ENCODE data around the gene HPCAL1. TPM values are rescaled to one million over a fixed set of nuclear protein-coding genes. Genes with fewer than 3 reads are reported as not detected.
A peak's percentile ranks its signal among the peaks of the same experiment; 100 is the strongest.

HPCAL1 gene
- total RNA-seq, 1 donor from 2014 or later = 34.3 TPM

- DNase-seq = no peak
- intact Hi-C loops (cut with DNase I) = no loop called here
- ATAC-seq (ENCODE audit: poor library complexity) = no peak
These were observed 9.0 kb downstream of the HPCAL1 start for GRCh38 chr2:10311736-10312135.

- ATAC-seq (ENCODE audit: poor library complexity) (no peak), DNase-seq (no peak)
- intact Hi-C loops (cut with DNase I) = no loop called here
These were observed 9.8 kb downstream of the HPCAL1 start for GRCh38 chr2:10312437-10312957.

GRCh38 chr2:10316336-10316735 lies 13.6 kb downstream of the HPCAL1 start:
- intact Hi-C loops (cut with DNase I) = no loop called here
- DNase-seq (no peak), ATAC-seq (ENCODE audit: poor library complexity) (no peak)

GRCh38 chr2:10316860-10317259 lies 14.2 kb downstream of the HPCAL1 start:
- no peak for ATAC-seq (ENCODE audit: poor library complexity)
- intact Hi-C loops (cut with DNase I) = no loop called here
- DNase-seq = no peak

GRCh38 chr2:10317646-10318045 lies 14.9 kb downstream of the HPCAL1 start:
- intact Hi-C loops (cut with DNase I) = no loop called here
- DNase-seq = no peak
- ATAC-seq (ENCODE audit: poor library complexity) = no peak

- intact Hi-C loops (cut with DNase I) = no loop called here
- ATAC-seq (ENCODE audit: poor library complexity) = no peak
- DNase-seq = no peak
These were observed 15.6 kb downstream of the HPCAL1 start for GRCh38 chr2:10318345-10318744.

- ATAC-seq (ENCODE audit: poor library complexity) (no peak), DNase-seq (no peak)
- intact Hi-C loops (cut with DNase I) = no loop called here
These were observed 17.3 kb downstream of the HPCAL1 start for GRCh38 chr2:10319892-10320574.

GRCh38 chr2:10320575-10320931 lies 17.8 kb downstream of the HPCAL1 start:
- DNase-seq = no peak
- ATAC-seq (ENCODE audit: poor library complexity) = no peak
- intact Hi-C loops (cut with DNase I) = no loop called here

- DNase-seq = no peak
- ATAC-seq (ENCODE audit: poor library complexity) = no peak
- intact Hi-C loops (cut with DNase I) = no loop called here
These were observed 18.2 kb downstream of the HPCAL1 start for GRCh38 chr2:10320933-10321332.

- DNase-seq (no peak), ATAC-seq (ENCODE audit: poor library complexity) (no peak)
- intact Hi-C loops (cut with DNase I) = no loop called here
These were observed 18.9 kb downstream of the HPCAL1 start for GRCh38 chr2:10321622-10322021.

- ATAC-seq (ENCODE audit: poor library complexity) = no peak
- no peak for DNase-seq
- intact Hi-C loops (cut with DNase I) = no loop called here
These were observed 19.8 kb downstream of the HPCAL1 start for GRCh38 chr2:10322481-10322880.

- DNase-seq = no peak
- no peak for ATAC-seq (ENCODE audit: poor library complexity)
- intact Hi-C loops (cut with DNase I) = no loop called here
These were observed 20.3 kb downstream of the HPCAL1 start for GRCh38 chr2:10322973-10323372.

- ATAC-seq (ENCODE audit: poor library complexity) = no peak
- intact Hi-C loops (cut with DNase I) = no loop called here
- DNase-seq = no peak
These were observed 20.8 kb downstream of the HPCAL1 start for GRCh38 chr2:10323535-10323934.

- DNase-seq = no peak
- no peak for ATAC-seq (ENCODE audit: poor library complexity)
- intact Hi-C loops (cut with DNase I) = no loop called here
These were observed 21.6 kb downstream of the HPCAL1 start for GRCh38 chr2:10324095-10324832.

- no peak for DNase-seq
These were observed 22.8 kb downstream of the HPCAL1 start for GRCh38 chr2:10325278-10326145.

GRCh38 chr2:10326151-10326616 lies 23.5 kb downstream of the HPCAL1 start:
- ATAC-seq (ENCODE audit: poor library complexity) (no peak), DNase-seq (no peak)
- intact Hi-C loops (cut with DNase I) = no loop called here

More at GRCh38 chr2:10325278-10326145, 22.8 kb downstream of the HPCAL1 start:
- intact Hi-C loops (cut with DNase I) = no loop called here
- ATAC-seq (ENCODE audit: poor library complexity) = no peak

GRCh38 chr2:10326707-10327594 lies 24.2 kb downstream of the HPCAL1 start:
- intact Hi-C loops (cut with DNase I) = no loop called here

More at GRCh38 chr2:10326707-10327594, 24.2 kb downstream of the HPCAL1 start:
- ATAC-seq (ENCODE audit: poor library complexity) (peak; percentile 77), DNase-seq (peak; percentile 76)

All from Right ventricle myocardium superior (tissue), 1 donor.